Measurements from ENCODE around the gene STX2. TPM values are rescaled to one million over a fixed set of nuclear protein-coding genes. Genes with fewer than 3 reads are reported as not detected.

STX2 gene
- total and polyA plus RNA-seq, 10 of the 15 experiments (the other 5 are each of a cell fraction or from before 2014, with no cell fraction given): 6.0 to 22.2 (median 10.0) TPM

DNA sequence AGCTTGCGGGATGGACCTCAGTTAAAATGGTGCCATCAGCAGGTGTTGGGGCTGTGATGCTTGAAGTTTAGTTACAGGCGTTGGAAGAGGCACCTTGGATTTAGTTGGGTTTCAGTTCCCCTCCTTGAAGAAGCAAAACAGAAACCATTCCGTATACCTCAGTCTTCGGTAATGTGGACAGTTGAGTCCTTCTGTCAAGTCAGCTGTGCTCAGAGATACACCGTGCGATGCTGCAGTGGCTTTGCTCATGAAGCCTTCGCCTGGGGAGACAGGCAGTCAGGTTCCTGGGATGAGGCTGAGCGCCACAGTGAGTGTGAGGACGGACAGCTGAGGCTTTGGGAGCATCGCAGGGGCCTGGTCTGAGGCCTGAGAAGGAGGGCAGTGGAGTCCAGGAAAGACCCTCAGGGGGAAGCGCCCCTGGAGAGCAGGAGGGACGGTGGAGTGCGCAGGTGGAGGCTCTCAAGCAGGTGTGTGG, 40.2 kb upstream of the STX2 start:
- H3K9ac ChIP-seq (ENCODE audit: control insufficient read depth, insufficient read depth, low read length): peak overlapping the region; percentile 45
- H3K9me3 ChIP-seq (replicated peaks; ENCODE audit: control insufficient read depth, insufficient read depth, low read length): no peaks in the 10 kb centered on the region
- in situ Hi-C loops (cut with MboI) (no loop called here), intact Hi-C loops (cut with micrococcal nuclease; ENCODE audit: unreplicated experiment) (loop anchor here (2.0 kb wide), 1 partner anchor 214 kb away; no protein-coding TSS in a partner anchor)
- H3K27ac ChIP-seq (ENCODE audit: control insufficient read depth, insufficient read depth): peak overlapping the region; percentile 54
- H2AFZ ChIP-seq (ENCODE audit: control insufficient read depth, low read depth, low read length): no peak overlapping the region
- ATAC-seq (peak; percentile 83), DNase-seq (ENCODE audit: low read depth, low spot score) (peak; percentile 69), FAIRE-seq (peak; percentile 72)
- CTCF ChIA-PET: no interaction called here
- peaks cover 24% of the 10 kb centered on the region for H3K79me2 ChIP-seq (ENCODE audit: control insufficient read depth, insufficient read depth, low read length)
- H3K4me1 ChIP-seq (ENCODE audit: control insufficient read depth, insufficient read depth, low read length): peaks cover 33% of the 10 kb centered on the region
- BruUV-seq (replicated peaks): no TSS peak
- SMC1A ChIA-PET (ENCODE audit: uncharacterized antibody, unreplicated experiment): interaction anchor here (1.0 to 2.5 kb wide), 3 partner anchors 9 to 87 kb away, joined by 3 to 7 read pairs (median 4); partner anchors contain the start of gene ADGRD1
- WGBS (ENCODE audit: insufficient coverage, insufficient replicate concordance, low lambda C conversion rate, missing lambda C conversion rate): 46% methylated on average over 13 of the region's 13 CpGs
- RAD21 ChIA-PET (ENCODE audit: unreplicated experiment): interaction anchor here (0.9 kb wide), 1 partner anchor 101 kb away, joined by 3 read pairs; no protein-coding TSS in a partner anchor
- peaks cover 4 to 23% of the 10 kb centered on the region in 2 experiments for H3K36me3 ChIP-seq (ENCODE audit: control insufficient read depth in 2 of 2, insufficient read depth in 2 of 2, low read length in 1 of 2)
- H3K4me2 ChIP-seq (ENCODE audit: control insufficient read depth, insufficient read depth): peak overlapping the region; percentile 93
- no peaks in the 10 kb centered on the region for H3K27me3 ChIP-seq (replicated peaks in 1 of 2; ENCODE audit: control insufficient read depth in 2 of 2, insufficient read depth in 2 of 2, low read length in 1 of 2)
- peak overlapping the region; percentile 57; the same call in 1 of the 2 replicates for H3K4me3 ChIP-seq
- POLR2A ChIA-PET: no interaction called here
- H4K20me1 ChIP-seq (ENCODE audit: control insufficient read depth, insufficient read depth): peaks cover 3% of the 10 kb centered on the region; the same call in 1 of the 2 replicates
- TF ChIP-seq HDAC6 (IDR thresholded peaks at IDR 0.05; ENCODE audit: unreplicated experiment): no peak
- peak; percentile 66 for TF ChIP-seq BACH1 (IDR thresholded peaks at IDR 0.05; ENCODE audit: borderline replicate concordance)
- TF ChIP-seq TAF1 (IDR thresholded peaks at IDR 0.05; ENCODE audit: borderline replicate concordance, low read depth, low read length): no peak
- TF ChIP-seq MYB (IDR thresholded peaks at IDR 0.05; ENCODE audit: borderline replicate concordance, low read depth, low read length): no peak
- no peak for TF ChIP-seq RFX5 (IDR thresholded peaks at IDR 0.05; ENCODE audit: low read depth, low read length)
- TF ChIP-seq FOXM1 (IDR thresholded peaks at IDR 0.05; ENCODE audit: low read depth, low read length): 0 out of 2 replicates have a peak, but pooled peaks have one; percentile 3
- no peak for TF ChIP-seq RAD51 (IDR thresholded peaks at IDR 0.05)
- no peak for TF ChIP-seq CHD4 (IDR thresholded peaks at IDR 0.05)
- TF ChIP-seq POU2F2 (IDR thresholded peaks at IDR 0.05; ENCODE audit: borderline replicate concordance, low read depth, low read length): peak; percentile 40; the same call in 1 of the 3 replicates
- peak; percentile 50; the same call in 1 of the 2 replicates for TF ChIP-seq BCL11A (IDR thresholded peaks at IDR 0.05; ENCODE audit: low read depth, low read length)
- TF ChIP-seq, protein P1, sequence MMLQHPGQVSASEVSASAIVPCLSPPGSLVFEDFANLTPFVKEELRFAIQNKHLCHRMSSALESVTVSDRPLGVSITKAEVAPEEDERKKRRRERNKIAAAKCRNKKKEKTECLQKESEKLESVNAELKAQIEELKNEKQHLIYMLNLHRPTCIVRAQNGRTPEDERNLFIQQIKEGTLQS (IDR thresholded peaks at IDR 0.05; ENCODE audit: borderline replicate concordance, extremely low read depth, low read depth, low read length): no peak
- no peak for TF ChIP-seq FOS (IDR thresholded peaks at IDR 0.05; ENCODE audit: borderline replicate concordance, extremely low read depth, insufficient read length)
- TF ChIP-seq, protein P2, sequence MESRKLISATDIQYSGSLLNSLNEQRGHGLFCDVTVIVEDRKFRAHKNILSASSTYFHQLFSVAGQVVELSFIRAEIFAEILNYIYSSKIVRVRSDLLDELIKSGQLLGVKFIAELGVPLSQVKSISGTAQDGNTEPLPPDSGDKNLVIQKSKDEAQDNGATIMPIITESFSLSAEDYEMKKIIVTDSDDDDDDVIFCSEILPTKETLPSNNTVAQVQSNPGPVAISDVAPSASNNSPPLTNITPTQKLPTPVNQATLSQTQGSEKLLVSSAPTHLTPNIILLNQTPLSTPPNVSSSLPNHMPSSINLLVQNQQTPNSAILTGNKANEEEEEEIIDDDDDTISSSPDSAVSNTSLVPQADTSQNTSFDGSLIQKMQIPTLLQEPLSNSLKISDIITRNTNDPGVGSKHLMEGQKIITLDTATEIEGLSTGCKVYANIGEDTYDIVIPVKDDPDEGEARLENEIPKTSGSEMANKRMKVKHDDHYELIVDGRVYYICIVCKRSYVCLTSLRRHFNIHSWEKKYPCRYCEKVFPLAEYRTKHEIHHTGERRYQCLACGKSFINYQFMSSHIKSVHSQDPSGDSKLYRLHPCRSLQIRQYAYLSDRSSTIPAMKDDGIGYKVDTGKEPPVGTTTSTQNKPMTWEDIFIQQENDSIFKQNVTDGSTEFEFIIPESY (IDR thresholded peaks at IDR 0.05): no peak
- TF ChIP-seq, protein P3, sequence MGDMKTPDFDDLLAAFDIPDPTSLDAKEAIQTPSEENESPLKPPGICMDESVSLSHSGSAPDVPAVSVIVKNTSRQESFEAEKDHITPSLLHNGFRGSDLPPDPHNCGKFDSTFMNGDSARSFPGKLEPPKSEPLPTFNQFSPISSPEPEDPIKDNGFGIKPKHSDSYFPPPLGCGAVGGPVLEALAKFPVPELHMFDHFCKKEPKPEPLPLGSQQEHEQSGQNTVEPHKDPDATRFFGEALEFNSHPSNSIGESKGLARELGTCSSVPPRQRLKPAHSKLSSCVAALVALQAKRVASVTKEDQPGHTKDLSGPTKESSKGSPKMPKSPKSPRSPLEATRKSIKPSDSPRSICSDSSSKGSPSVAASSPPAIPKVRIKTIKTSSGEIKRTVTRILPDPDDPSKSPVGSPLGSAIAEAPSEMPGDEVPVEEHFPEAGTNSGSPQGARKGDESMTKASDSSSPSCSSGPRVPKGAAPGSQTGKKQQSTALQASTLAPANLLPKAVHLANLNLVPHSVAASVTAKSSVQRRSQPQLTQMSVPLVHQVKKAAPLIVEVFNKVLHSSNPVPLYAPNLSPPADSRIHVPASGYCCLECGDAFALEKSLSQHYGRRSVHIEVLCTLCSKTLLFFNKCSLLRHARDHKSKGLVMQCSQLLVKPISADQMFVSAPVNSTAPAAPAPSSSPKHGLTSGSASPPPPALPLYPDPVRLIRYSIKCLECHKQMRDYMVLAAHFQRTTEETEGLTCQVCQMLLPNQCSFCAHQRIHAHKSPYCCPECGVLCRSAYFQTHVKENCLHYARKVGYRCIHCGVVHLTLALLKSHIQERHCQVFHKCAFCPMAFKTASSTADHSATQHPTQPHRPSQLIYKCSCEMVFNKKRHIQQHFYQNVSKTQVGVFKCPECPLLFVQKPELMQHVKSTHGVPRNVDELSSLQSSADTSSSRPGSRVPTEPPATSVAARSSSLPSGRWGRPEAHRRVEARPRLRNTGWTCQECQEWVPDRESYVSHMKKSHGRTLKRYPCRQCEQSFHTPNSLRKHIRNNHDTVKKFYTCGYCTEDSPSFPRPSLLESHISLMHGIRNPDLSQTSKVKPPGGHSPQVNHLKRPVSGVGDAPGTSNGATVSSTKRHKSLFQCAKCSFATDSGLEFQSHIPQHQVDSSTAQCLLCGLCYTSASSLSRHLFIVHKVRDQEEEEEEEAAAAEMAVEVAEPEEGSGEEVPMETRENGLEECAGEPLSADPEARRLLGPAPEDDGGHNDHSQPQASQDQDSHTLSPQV (IDR thresholded peaks at IDR 0.05): no peak
- no peak for TF ChIP-seq NR2C2 (IDR thresholded peaks at IDR 0.05; ENCODE audit: borderline replicate concordance, control insufficient read depth, insufficient read length, low read depth)
- peak; percentile 95 for TF ChIP-seq IRF4 (IDR thresholded peaks at IDR 0.05; ENCODE audit: low read depth, low read length)
- TF ChIP-seq SMAD1 (IDR thresholded peaks at IDR 0.05; ENCODE audit: low read depth, partially characterized antibody): no peak
- no peak for TF ChIP-seq MYC (IDR thresholded peaks at IDR 0.05; ENCODE audit: insufficient read depth, insufficient read length, insufficient replicate concordance, low read length, severe bottlenecking)
- no peak for TF ChIP-seq SP1 (IDR thresholded peaks at IDR 0.05; ENCODE audit: low read depth, low read length)

All from GM12878 (cell line).